A549 (cell line): ENCODE results near the gene NANOGP8. TPM values are rescaled to one million over a fixed set of nuclear protein-coding genes. Genes with fewer than 3 reads are reported as not detected.

Experiments
- ATAC-seq, 2 experiments: fragments of 200-7000 bp in 1 of 2; fragments of >200 bp in 1 of 2; cut with Nextera tagmentation in 1 of 2; cut with Tn5 transposase in 1 of 2; 3 replicates each; pipeline versions ENCODE4 v1.8.0 to v1.9.1; 2018 to 2020; ENCODE audit warnings: mild to moderate bottlenecking in 1 of 2, moderate library complexity in 1 of 2
- CTCF ChIA-PET: fragments of 300-600 bp; sonication (Branson Sonifier 250); formaldehyde crosslinking; extraction: SDS; loops from one replicate; lab custom pipeline; 2021; ENCODE audit warnings: antibody characterized with exemption, inconsistent platforms; lab: Yijun Ruan, JAX
- POLR2A ChIA-PET: fragments of 350-600 bp; formaldehyde crosslinking; extraction: SDS; loops from one replicate; lab custom pipeline; 2021; ENCODE audit warnings: antibody characterized with exemption, inconsistent platforms; lab: Yijun Ruan, JAX
- DNase-seq, 2 experiments: peaks; one replicate each; pipeline versions ENCODE4 v3.0.0 to v3.0.0-alpha.2; 2011 to 2016; ENCODE audit warnings: low read depth in 1 of 2, low spot score in 1 of 2
- FAIRE-seq: peaks from 2 replicates; lab custom pipeline; 2011; peaks lifted over from hg19 to GRCh38; lab: Jason Lieb, UNC
- H3K27ac ChIP-seq, 2 experiments: fragments of >200 bp; sonication (Bioruptor Twin); formaldehyde crosslinking; 3 replicates each; pipeline ENCODE4 v1.5.1; 2016 to 2017
- H3K4me1 ChIP-seq: fragments of >200 bp; sonication (Bioruptor Twin); formaldehyde crosslinking; 3 replicates; pipeline ENCODE4 v1.6.1; 2016
- H3K4me2 ChIP-seq: fragments of >200 bp; sonication (Bioruptor Twin); formaldehyde crosslinking; 3 replicates; pipeline ENCODE4 v1.6.1; 2016
- H3K4me3 ChIP-seq: fragments of >200 bp; sonication (Bioruptor Twin); formaldehyde crosslinking; 3 replicates; pipeline ENCODE4 v1.5.1; 2016
- H3K9me3 ChIP-seq: fragments of >200 bp; sonication (Bioruptor Twin); formaldehyde crosslinking; 3 replicates; pipeline ENCODE4 v1.6.1; 2016
- ATOH8 ChIP-seq: fragments of 250-450 bp; sonication (Bioruptor Pico); IDR thresholded peaks from 2 replicates; pipeline ENCODE4 v1.5.0; 2020; ENCODE audit warnings: low read depth, mild to moderate bottlenecking, moderate library complexity
- BCL3 ChIP-seq: fragments of >200 bp; sonication (Bioruptor Twin); formaldehyde crosslinking; IDR thresholded peaks from 3 replicates; pipeline ENCODE4 v1.6.1; 2016
- BHLHE40 ChIP-seq: IDR thresholded peaks from 2 replicates; pipeline ENCODE4 v1.6.1; 2012; ENCODE audit warnings: low read depth, low read length, inconsistent platforms
- CHD2 ChIP-seq: fragments of 150-350 bp; IDR thresholded peaks from 2 replicates; pipeline ENCODE4 v1.6.1; 2014; ENCODE audit warnings: low read length; ENCODE audit not compliant: partially characterized antibody
- EP300 ChIP-seq, 2 experiments: fragments of >200 bp; sonication (Bioruptor Twin); formaldehyde crosslinking; IDR thresholded peaks; 2 replicates in 1 of 2; 3 replicates in 1 of 2; pipeline ENCODE4 v1.6.1; 2016 to 2017
- FOSL2 ChIP-seq, 2 experiments: fragments of 450-650 bp in 1 of 2; fragments of >200 bp in 1 of 2; sonication (Bioruptor Twin) in 1 of 2; formaldehyde crosslinking; IDR thresholded peaks; 2 replicates each; pipeline versions ENCODE4 v1.5.0 to v1.6.1; 2016 to 2020; ENCODE audit warnings: mild to moderate bottlenecking in 1 of 2, moderate library complexity in 1 of 2
- FOXS1 ChIP-seq: fragments of 250-450 bp; sonication (Bioruptor Pico); IDR thresholded peaks from 2 replicates; pipeline ENCODE4 v1.5.0; 2020; ENCODE audit warnings: mild to moderate bottlenecking, moderate library complexity
- HDAC2 ChIP-seq: fragments of 200-600 bp; sonication (generic); IDR thresholded peaks from 2 replicates; pipeline ENCODE4 v1.6.1; 2016
- HMGXB4 ChIP-seq: fragments of 250-450 bp; sonication (Bioruptor Pico); IDR thresholded peaks from 2 replicates; pipeline ENCODE4 v1.5.0; 2021; ENCODE audit warnings: mild to moderate bottlenecking, moderate library complexity, borderline replicate concordance
- HOXB13 ChIP-seq: fragments of 250-450 bp; sonication (Bioruptor Pico); IDR thresholded peaks from 2 replicates; pipeline ENCODE4 v1.5.0; 2020; ENCODE audit warnings: low read depth, mild to moderate bottlenecking, moderate library complexity
- KDM1A ChIP-seq: fragments of 200-600 bp; sonication (generic); IDR thresholded peaks from 2 replicates; pipeline ENCODE4 v1.6.1; 2016; ENCODE audit warnings: low read depth, mild to moderate bottlenecking
- MYC ChIP-seq: IDR thresholded peaks from 2 replicates; pipeline ENCODE4 v1.6.1; 2012; ENCODE audit warnings: mild to moderate bottlenecking, inconsistent platforms, low read length, improper control_type of control experiment, borderline replicate concordance
- NR3C1 ChIP-seq: fragments of >200 bp; sonication (Bioruptor Twin); formaldehyde crosslinking; IDR thresholded peaks from 3 replicates; pipeline ENCODE4 v1.6.1; 2017
- RARB ChIP-seq: fragments of 250-450 bp; sonication (Bioruptor Pico); IDR thresholded peaks from 2 replicates; pipeline ENCODE4 v1.8.0; 2021; ENCODE audit warnings: mild to moderate bottlenecking, moderate library complexity
- REST ChIP-seq: fragments of 200-600 bp; sonication (generic); IDR thresholded peaks from 2 replicates; pipeline ENCODE4 v1.6.1; 2016; ENCODE audit warnings: antibody characterized with exemption, mild to moderate bottlenecking, moderate library complexity
- RNF2 ChIP-seq: fragments of 200-600 bp; sonication (generic); IDR thresholded peaks from 2 replicates; pipeline ENCODE4 v1.6.1; 2016; ENCODE audit warnings: low read depth, mild to moderate bottlenecking, antibody characterized with exemption, moderate library complexity, borderline replicate concordance
- SREBF2 ChIP-seq: fragments of 450-650 bp; IDR thresholded peaks from 2 replicates; pipeline ENCODE4 v1.6.1; 2014; ENCODE audit warnings: mild to moderate bottlenecking, moderate library complexity
- TFCP2L1 ChIP-seq: fragments of 250-450 bp; sonication (Bioruptor Pico); IDR thresholded peaks from 2 replicates; pipeline ENCODE4 v1.5.0; 2021; ENCODE audit warnings: mild to moderate bottlenecking
- WGBS: methylation state at CpG from one replicate; pipeline ENCODE4 v1.1.6; 2017; ENCODE audit errors: missing lambda C conversion rate; 5-methylcytosine and 5-hydroxymethylcytosine counted together
- polyA plus RNA-seq, 4 experiments: library from polyadenylated mRNA; depleted of rRNA in 3 of 4; stranded (reverse); fragments of >200 nt; fragmentation: RNase III in 1 of 4; extraction: RNeasy Plus Mini Kit Qiagen cat#74134 plus additional on column Dnase treatment in 1 of 4; gene quantifications; 2 replicates in 3 of 4; 3 replicates in 1 of 4; pipeline ENCODE4 v1.2.3, GENCODE V29; 2011 to 2017

Gene NANOGP8
- polyA plus RNA-seq, 2 of the 4 experiments (the other 2 are of a cell fraction) = not detected

GRCh38 chr15:35090104-35090807 lies 5.2 kb upstream of the NANOGP8 start:
- ATAC-seq (no peak), DNase-seq (no peak), FAIRE-seq (no peak)
- Histone ChIP-seq H3K4me2 (no peak overlapping the region), H3K4me1 (no peaks in the 10 kb centered on the region), H3K9me3 (no peaks in the 10 kb centered on the region), H3K27ac (no peak overlapping the region), H3K4me3 (no peak overlapping the region)
- ChIA-PET POLR2A (no interaction called here), CTCF (interaction anchor here (0.6 to 5.6 kb wide), 2 partner anchors 12 to 955 kb away, joined by 3 to 28 read pairs; no protein-coding TSS in a partner anchor)
- TF ChIP-seq BCL3 (no peak), CHD2 (no peak), ATOH8 (no peak), RARB (CRISPR knock-in tag) (no peak), SREBF2 (no peak), HDAC2 (no peak), MYC (no peak), REST (no peak), FOXS1 (no peak)
- 34% methylated on average over 1 of the region's 1 CpG for WGBS

GRCh38 chr15:35089551-35089950 lies 4.5 kb upstream of the NANOGP8 start:
- WGBS = 32% methylated on average over 2 of the region's 2 CpGs
- no peak for FAIRE-seq
- no peak for DNase-seq
- ChIA-PET POLR2A (no interaction called here), CTCF (interaction anchor here (0.6 to 5.6 kb wide), 3 partner anchors 11 to 955 kb away, joined by 3 to 28 read pairs (median 3); no protein-coding TSS in a partner anchor)
- TF ChIP-seq HOXB13 (CRISPR knock-in tag) (no peak), EP300 (IDR thresholded peaks at IDR 0.05) (no peak), FOSL2 (IDR thresholded peaks at IDR 0.05) (no peak), FOSL2 (CRISPR knock-in tag; IDR thresholded peaks at IDR 0.05) (no peak), ATOH8 (no peak), HDAC2 (no peak), TFCP2L1 (CRISPR knock-in tag) (no peak)
- ATAC-seq = no peak
- Histone ChIP-seq H3K9me3 (no peaks in the 10 kb centered on the region), H3K4me1 (no peaks in the 10 kb centered on the region), H3K27ac (no peak overlapping the region), H3K4me2 (no peak overlapping the region), H3K4me3 (no peak overlapping the region)

- TF ChIP-seq NR3C1 (no peak), BCL3 (no peak), KDM1A (no peak), CHD2 (no peak), RNF2 (no peak), BHLHE40 (no peak), HMGXB4 (CRISPR knock-in tag) (no peak), FOSL2 (IDR thresholded peaks at IDR 0.05) (no peak), FOSL2 (CRISPR knock-in tag; IDR thresholded peaks at IDR 0.05) (no peak)
- H3K9me3 ChIP-seq = no peaks in the 10 kb centered on the region
- FAIRE-seq (no peak), ATAC-seq (no peak), DNase-seq (no peak)
- H3K4me1 ChIP-seq = no peaks in the 10 kb centered on the region
- CTCF ChIA-PET = interaction anchor here (5.6 kb wide), 1 partner anchor 10 kb away, joined by 28 read pairs; no protein-coding TSS in a partner anchor
- no peak overlapping the region for H3K27ac ChIP-seq
- H3K4me3 ChIP-seq = no peak overlapping the region
- no peak overlapping the region for H3K4me2 ChIP-seq
- WGBS = 0% methylated on average over 1 of the region's 1 CpG
- POLR2A ChIA-PET = no interaction called here
Observed at GRCh38 chr15:35088329-35088728, 3.2 kb upstream of the NANOGP8 start.
